K562 (cell line): ENCODE results near the gene NRXN2. TPM values are rescaled to one million over a fixed set of nuclear protein-coding genes. Genes with fewer than 3 reads are reported as not detected.

Experiments
- ATAC-seq: fragments of 200-7000 bp; cut with Tn5 transposase; 3 replicates; pipeline ENCODE4 v1.9.1; 2020; ENCODE audit warnings: moderate library complexity
- BruUV-seq: library from RNA; stranded (reverse); fragments of 400-500 nt; replicated peaks from 2 replicates; lab custom pipeline; 2021; lab: Mats Ljungman, UMichigan
- CTCF ChIA-PET: fragments of 300-600 bp; formaldehyde crosslinking; extraction: SDS; loops from one replicate; lab custom pipeline; 2021; ENCODE audit warnings: low intra/inter-chr PET ratio; lab: Yijun Ruan, JAX
- POLR2A ChIA-PET: fragments of 300-600, 350-650 bp; sonication (Branson Sonifier 250); formaldehyde crosslinking; extraction: SDS; loops from one replicate; lab custom pipeline; 2021; ENCODE audit warnings: antibody characterized with exemption, inconsistent platforms; lab: Yijun Ruan, JAX
- DNase-seq, 4 experiments: peaks; one replicate each; pipeline versions ENCODE4 v3.0.0 to v3.0.0-alpha.2; 2011 to 2018; ENCODE audit warnings: low spot score in 3 of 4, mixed read lengths in 3 of 4; ENCODE audit errors: extremely low read depth in 1 of 4
- FAIRE-seq: peaks from 2 replicates; lab custom pipeline; 2011; peaks lifted over from hg19 to GRCh38; lab: Jason Lieb, UNC
- H2AFZ ChIP-seq: 2 replicates; pipeline ENCODE4 v1.6.0; 2011; ENCODE audit warnings: low read depth, low read length, control low read depth, inconsistent platforms
- H3K27ac ChIP-seq: fragments of 200-600 bp; 3 replicates; pipeline ENCODE4 v1.8.0; 2011; ENCODE audit warnings: low read depth, mild to moderate bottlenecking, control low read depth, inconsistent platforms, low read length, moderate library complexity, mixed read lengths; ENCODE audit errors: extremely low read depth
- H3K27me3 ChIP-seq, 2 experiments: fragments of 300-600 bp in 1 of 2; 2 replicates in 1 of 2; 3 replicates in 1 of 2; pipeline versions ENCODE4 v1.6.0 to v1.8.0; 2011; ENCODE audit warnings: inconsistent platforms in 2 of 2, low read length in 2 of 2, mild to moderate bottlenecking in 1 of 2, mixed read lengths in 1 of 2, moderate library complexity in 1 of 2; ENCODE audit not compliant: control insufficient read depth in 2 of 2, insufficient read depth in 2 of 2
- H3K36me3 ChIP-seq: fragments of 300-600 bp; 3 replicates; pipeline ENCODE4 v1.8.0; 2011; ENCODE audit warnings: mild to moderate bottlenecking, low read length, inconsistent platforms; ENCODE audit not compliant: control insufficient read depth, insufficient read depth
- H3K4me1 ChIP-seq, 2 experiments: fragments of 200-600 bp in 1 of 2; replicated peaks in 1 of 2; 2 replicates in 1 of 2; 3 replicates in 1 of 2; pipeline versions ENCODE4 v1.5.1 to v1.8.0; 2011; ENCODE audit warnings: inconsistent platforms in 2 of 2, low read length in 2 of 2, mild to moderate bottlenecking in 1 of 2, mixed read lengths in 1 of 2, moderate library complexity in 1 of 2; ENCODE audit not compliant: control insufficient read depth in 2 of 2, insufficient read depth in 2 of 2
- H3K4me2 ChIP-seq: 2 replicates; pipeline ENCODE4 v1.6.1; 2011; ENCODE audit warnings: low read length, control low read depth, inconsistent platforms, mixed read lengths; ENCODE audit not compliant: insufficient read depth
- H3K4me3 ChIP-seq: fragments of 200-600 bp; sonication (generic), shearing (Covaris generic); 2 replicates; pipeline ENCODE4 v1.5.1; 2016; ENCODE audit warnings: control low read depth, inconsistent platforms
- H3K79me2 ChIP-seq: fragments of 200-600 bp; 3 replicates; pipeline ENCODE4 v1.8.0; 2011; ENCODE audit warnings: low read length, inconsistent platforms; ENCODE audit not compliant: control insufficient read depth, insufficient read depth
- H3K9ac ChIP-seq, 2 experiments: 2 replicates each; pipeline versions ENCODE4 v1.6.0 to v1.6.1; 2011; ENCODE audit warnings: low read depth in 2 of 2, low read length in 2 of 2, control low read depth in 1 of 2, inconsistent platforms in 1 of 2, mild to moderate bottlenecking in 1 of 2, mixed read lengths in 1 of 2; ENCODE audit not compliant: insufficient read depth in 1 of 2
- H3K9me1 ChIP-seq: one replicate; pipeline ENCODE4 v1.6.0; 2011; ENCODE audit warnings: inconsistent platforms, mild to moderate bottlenecking, low read length, moderate library complexity; ENCODE audit not compliant: control insufficient read depth, insufficient read depth
- H3K9me3 ChIP-seq: replicated peaks from 2 replicates; pipeline ENCODE4 v1.5.1; 2011; ENCODE audit warnings: low read depth, low read length, inconsistent platforms; ENCODE audit not compliant: control insufficient read depth, insufficient read depth
- H4K20me1 ChIP-seq: replicated peaks from 2 replicates; pipeline ENCODE4 v1.6.1; 2011; ENCODE audit warnings: low read length, inconsistent platforms, mixed read lengths; ENCODE audit not compliant: control insufficient read depth, insufficient read depth
- CBX2 ChIP-seq: fragments of 200-600 bp; sonication (generic); IDR thresholded peaks from one replicate; pipeline ENCODE4 v1.6.1; 2012; ENCODE audit warnings: mild to moderate bottlenecking, low read length, inconsistent platforms; ENCODE audit not compliant: insufficient read depth, poor library complexity, severe bottlenecking
- FOXP4 ChIP-seq: sonication (generic); formaldehyde crosslinking; IDR thresholded peaks from 2 replicates; pipeline ENCODE4 v1.8.0; 2022; ENCODE audit warnings: mild to moderate bottlenecking, missing genetic modification reagents, borderline replicate concordance
- HNRNPH1 ChIP-seq: fragments of 200-400 bp; formaldehyde crosslinking; optimal IDR thresholded peaks from 2 replicates; pipeline ENCODE3; 2017; ENCODE audit warnings: low read depth, mild to moderate bottlenecking, low read length, moderate library complexity
- MLX ChIP-seq, 2 experiments: fragments of 450-650 bp in 1 of 2; sonication (generic) in 1 of 2; formaldehyde crosslinking; conservative IDR thresholded peaks; 2 replicates each; pipeline versions ENCODE4 v1.4.0 to v1.8.1; 2020 to 2022; ENCODE audit warnings: mild to moderate bottlenecking in 1 of 2, missing genetic modification reagents in 1 of 2
- NCOA2 ChIP-seq, 2 experiments: fragments of 450-650 bp; IDR thresholded peaks; 2 replicates each; pipeline ENCODE4 v1.6.1; 2018; ENCODE audit warnings: mild to moderate bottlenecking in 2 of 2, moderate library complexity in 1 of 2; ENCODE audit not compliant: partially characterized antibody in 2 of 2
- PML ChIP-seq: IDR thresholded peaks from 2 replicates; pipeline ENCODE4 v1.6.1; 2012; ENCODE audit warnings: low read length, inconsistent platforms
- PRMT5 ChIP-seq: sonication (generic); formaldehyde crosslinking; IDR thresholded peaks from 2 replicates; pipeline ENCODE4 v1.5.0; 2020; ENCODE audit warnings: missing genetic modification reagents
- RBM39 ChIP-seq: fragments of 200-400 bp; formaldehyde crosslinking; optimal IDR thresholded peaks from 2 replicates; pipeline ENCODE3; 2018; ENCODE audit warnings: low read depth, low read length
- TGIF2 ChIP-seq: sonication (generic); formaldehyde crosslinking; IDR thresholded peaks from 2 replicates; pipeline ENCODE4 v1.8.1; 2022; ENCODE audit warnings: mild to moderate bottlenecking, missing genetic modification reagents, moderate library complexity
- ZC3H8 ChIP-seq: fragments of 450-650 bp; IDR thresholded peaks from 2 replicates; pipeline ENCODE4 v1.6.1; 2017
- ZNF212 ChIP-seq: fragments of 450-650 bp; formaldehyde crosslinking; IDR thresholded peaks from 2 replicates; pipeline ENCODE4 v1.4.0; 2020; ENCODE audit warnings: mild to moderate bottlenecking
- ZNF695 ChIP-seq: fragments of 450-650 bp; formaldehyde crosslinking; IDR thresholded peaks from 2 replicates; pipeline ENCODE4 v1.4.0; 2020; ENCODE audit warnings: mild to moderate bottlenecking, moderate library complexity
- ZNF699 ChIP-seq: fragments of 250-450 bp; sonication (Bioruptor Pico); IDR thresholded peaks from 2 replicates; pipeline ENCODE4 v1.8.0; 2021; ENCODE audit warnings: mild to moderate bottlenecking, moderate library complexity; ENCODE audit not compliant: insufficient replicate concordance
- WGBS: fragments of 100-300 bp; shearing (Covaris generic); methylation state at CpG from one replicate; pipeline ENCODE4 v1.1.6; 2016; ENCODE audit warnings: low coverage, mixed read lengths; ENCODE audit not compliant: insufficient coverage; ENCODE audit errors: missing lambda C conversion rate; 5-methylcytosine and 5-hydroxymethylcytosine counted together
- in situ Hi-C: fragments of 300-500 bp; cut with MboI; formaldehyde crosslinking; loops from 4 replicates; pipeline ENCODE4 v1.15.0; 2018; ENCODE audit warnings: inconsistent platforms, mixed read lengths
- intact Hi-C: fragments of 100-400 bp; cut with micrococcal nuclease; formaldehyde crosslinking; loops from 2 replicates; pipeline ENCODE4 v1.14.2; 2022
- polyA plus RNA-seq, 8 experiments: library from polyadenylated mRNA; depleted of rRNA in 4 of 8; stranded (reverse) in 5 of 8; unstranded in 3 of 8; fragments of >200 nt; fragmentation: Nextera tagmentation in 2 of 8; fragmentation: Illumina TruSeq in 1 of 8; extraction: Ambion mirVana in 2 of 8; extraction: Trizol in 1 of 8; gene quantifications; 2 replicates each; pipeline versions ENCODE4 v1.2.1 to v1.2.3, GENCODE V29; 2011 to 2014; ENCODE audit warnings: inconsistent platforms in 1 of 8, missing spikeins in 1 of 8
- total RNA-seq, 7 experiments: library from RNA; depleted of rRNA in 6 of 7; stranded (reverse); fragments of >200 nt in 6 of 7; fragmentation: Illumina TruSeq in 2 of 7; extraction: Trizol in 2 of 7; gene quantifications; 2 replicates each; pipeline versions ENCODE4 v1.2.1 to v1.2.3, GENCODE V29; 2011 to 2021; ENCODE audit warnings: low replicate concordance in 1 of 7

NRXN2 gene
- total and polyA plus RNA-seq, 9 of the 15 experiments (the other 6 are each of a cell fraction or from before 2014, with no cell fraction given) = 0.07 to 0.47 (median 0.15) TPM; not detected in 4

- no peak for TF ChIP-seq FOXP4
These were observed 89.3 kb downstream of the NRXN2 start (continued) for GRCh38 chr11:64633555-64634159.

GRCh38 chr11:64632654-64633053 is 90.3 kb downstream of the NRXN2 start:
- POLR2A ChIA-PET = interaction anchor here (0.5 to 1.7 kb wide), 6 partner anchors 13 to 281 kb away, joined by 3 to 8 read pairs (median 4); no protein-coding TSS in a partner anchor
- Histone ChIP-seq H3K9me3 (no peaks in the 10 kb centered on the region), H3K4me2 (no peak overlapping the region), H3K36me3 (no peaks in the 10 kb centered on the region), H3K27ac (no peak overlapping the region), H3K79me2 (no peaks in the 10 kb centered on the region), H3K9ac (no peak overlapping the region), H3K27me3 (peaks cover 11 to 65% of the 10 kb centered on the region in 2 experiments), H4K20me1 (peaks cover 5% of the 10 kb centered on the region), H3K4me1 (peaks cover 6 to 13% of the 10 kb centered on the region in 2 experiments; a peak in 4 of 5 replicates), H2AFZ (no peak overlapping the region), H3K9me1 (no peaks in the 10 kb centered on the region)
- 11% methylated on average over 10 of the region's 10 CpGs for WGBS
- FAIRE-seq (no peak), ATAC-seq (no peak), DNase-seq (no peak)
- BruUV-seq = no TSS peak
- CTCF ChIA-PET = no interaction called here
- in situ Hi-C loops = no loop called here
- TF ChIP-seq ZC3H8 (no peak), PRMT5 (no peak), PML (no peak), NCOA2 (IDR thresholded peaks at IDR 0.05; ENCODE audit: partially characterized antibody in 2 of 2) (no peak), TGIF2 (CRISPR knock-in tag) (no peak), CBX2 (no peak), RBM39 (no peak), MLX (CRISPR knock-in tag; conservative IDR thresholded peaks at IDR 0.05) (no peak), ZNF212 (CRISPR knock-in tag) (no peak), ZNF695 (CRISPR knock-in tag) (no peak), ZNF699 (CRISPR knock-in tag) (no peak), HNRNPH1 (no peak)
- TF ChIP-seq, all 486 proteins: peak for 0
- intact Hi-C loops = no loop called here
- H3K4me3 ChIP-seq = no peak overlapping the region
